HG03442 (cell line): ENCODE results near the gene MLLT3.

Experiments
- ATAC-seq: cut with Tn5 transposase; IDR thresholded peaks from one replicate; pipeline ENCODE4 v1.9.1; 2021; ENCODE audit warnings: mild to moderate bottlenecking, moderate library complexity; ENCODE audit not compliant: unreplicated experiment

Gene MLLT3

DNA sequence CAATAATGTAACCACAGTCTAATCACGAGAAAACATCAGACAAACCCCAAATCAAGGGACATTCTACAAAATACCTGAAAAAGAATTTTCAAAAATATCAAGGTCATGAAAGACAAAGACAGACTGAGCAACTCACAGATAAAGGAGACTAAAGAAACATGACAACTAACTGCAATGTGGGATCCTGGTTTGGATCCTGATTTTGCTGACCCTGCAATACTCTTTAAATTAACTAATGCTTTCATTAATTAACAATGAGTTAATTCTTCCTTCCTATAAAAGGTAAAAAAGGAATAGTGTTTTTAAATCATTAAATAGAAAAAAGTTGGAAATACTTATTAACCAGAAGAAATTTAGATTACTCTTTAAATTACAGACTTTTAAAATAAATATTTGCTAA is 103.6 kb downstream of the MLLT3 start:
- no peak for ATAC-seq

DNA sequence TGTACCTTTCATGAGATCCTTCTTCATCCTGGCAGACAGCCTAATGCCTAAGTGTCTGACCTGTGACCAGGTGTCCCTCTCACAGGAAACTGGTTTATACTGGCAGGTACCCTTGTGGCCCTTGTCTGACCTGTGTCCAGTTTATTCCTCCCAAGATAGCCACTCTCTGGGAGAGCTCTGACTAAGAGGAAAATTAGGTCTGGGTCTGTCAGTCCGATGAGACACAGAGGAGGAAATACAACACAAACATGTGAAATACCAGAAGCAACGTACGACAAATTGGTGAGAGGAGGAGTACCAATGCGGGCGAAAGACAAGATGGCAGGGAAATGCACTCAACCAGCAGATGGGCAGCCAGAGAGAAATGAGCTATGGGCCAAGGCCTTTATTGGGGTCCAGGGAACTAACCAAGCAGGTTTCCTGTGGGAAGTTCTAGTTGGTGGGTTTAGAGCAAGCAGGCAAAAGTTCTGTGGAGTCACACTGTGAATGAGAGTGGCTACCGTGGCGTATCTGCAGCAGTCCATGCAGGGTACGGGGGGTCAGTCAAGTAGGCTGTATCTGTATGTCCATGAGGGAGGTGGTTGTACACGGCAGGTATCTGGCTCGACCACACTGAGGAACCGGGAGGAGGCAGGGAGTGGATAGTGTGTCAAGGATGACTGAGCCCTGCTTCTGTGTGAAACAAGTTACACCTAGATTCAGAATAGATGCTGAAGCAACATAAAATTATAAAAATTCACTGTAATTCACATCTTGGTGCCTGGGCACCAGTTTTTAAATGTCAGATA is 109.0 kb downstream of the MLLT3 start:
- ATAC-seq = no peak

DNA sequence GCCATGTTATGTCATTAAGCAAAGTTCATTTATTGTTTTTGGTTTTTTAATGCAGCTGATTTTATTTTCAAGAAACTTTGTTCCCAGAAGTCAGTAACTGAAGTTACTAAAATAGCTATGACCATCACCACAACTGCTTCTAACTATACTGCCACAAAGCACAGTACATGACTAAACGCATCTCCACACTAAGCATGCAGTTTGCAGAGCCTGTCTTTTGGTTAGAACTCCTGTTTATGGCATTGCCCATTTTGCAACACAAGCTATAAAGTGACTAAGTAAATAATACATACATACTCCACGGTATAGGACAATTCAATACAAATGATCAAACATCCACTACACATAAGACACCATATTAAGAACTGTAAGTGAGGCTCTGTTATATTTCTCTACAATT is 109.7 kb downstream of the MLLT3 start:
- no peak for ATAC-seq

DNA sequence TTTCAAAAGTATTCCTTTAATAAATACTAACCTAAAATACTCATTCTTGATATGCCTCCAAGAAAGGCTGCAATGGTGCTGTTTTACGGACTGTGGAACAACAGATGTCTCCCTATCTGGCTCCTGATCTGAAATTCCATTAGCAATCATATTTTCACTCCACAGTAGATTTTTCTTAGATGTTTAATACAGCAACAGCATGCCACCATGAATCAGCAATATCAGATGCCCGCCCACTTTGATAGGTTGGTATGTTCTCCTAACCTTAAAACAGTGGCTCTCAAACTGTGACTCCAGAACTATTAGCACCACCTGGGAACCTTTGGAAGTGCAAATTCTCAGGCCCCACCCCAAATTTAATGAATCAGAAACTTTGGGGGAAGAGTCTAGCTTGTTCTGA is 110.2 kb downstream of the MLLT3 start:
- ATAC-seq = no peak

DNA sequence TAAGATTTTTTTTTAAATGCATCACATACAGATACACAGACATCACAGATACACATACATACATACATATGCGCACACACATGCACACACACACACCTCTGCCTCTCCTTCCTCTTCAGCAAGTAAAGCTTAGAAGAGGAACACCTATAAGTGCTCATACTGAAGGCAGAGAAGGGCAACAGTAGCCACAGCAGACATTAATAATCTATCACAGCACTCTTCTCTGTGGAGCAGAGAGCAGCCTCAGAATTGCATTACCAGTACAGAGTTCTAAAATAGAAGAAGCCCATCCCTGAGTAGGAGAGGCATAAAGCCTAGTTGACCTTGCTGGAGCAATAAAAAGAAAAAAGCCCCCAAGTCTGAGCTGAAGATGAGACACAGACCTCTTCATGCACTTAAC is 110.6 kb downstream of the MLLT3 start:
- ATAC-seq = no peak

DNA sequence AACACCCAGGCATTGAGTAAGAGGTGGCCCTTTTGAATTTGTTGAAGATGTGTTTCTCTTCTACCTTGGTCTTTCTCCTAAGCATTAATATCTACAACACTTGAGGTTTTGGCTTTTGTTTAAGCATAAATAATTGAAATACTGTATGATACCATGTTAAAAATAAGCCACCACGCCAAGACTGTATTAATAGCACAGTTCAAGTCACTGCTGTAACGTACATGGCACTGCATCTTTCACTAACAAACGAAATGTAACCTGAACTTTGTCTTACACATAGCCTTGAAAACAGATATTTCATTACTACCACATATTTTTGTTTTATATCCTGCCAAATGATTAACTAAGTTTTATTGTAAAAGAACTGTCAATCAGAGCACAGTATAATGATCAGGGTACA is 112.8 kb downstream of the MLLT3 start:
- ATAC-seq = no peak

DNA sequence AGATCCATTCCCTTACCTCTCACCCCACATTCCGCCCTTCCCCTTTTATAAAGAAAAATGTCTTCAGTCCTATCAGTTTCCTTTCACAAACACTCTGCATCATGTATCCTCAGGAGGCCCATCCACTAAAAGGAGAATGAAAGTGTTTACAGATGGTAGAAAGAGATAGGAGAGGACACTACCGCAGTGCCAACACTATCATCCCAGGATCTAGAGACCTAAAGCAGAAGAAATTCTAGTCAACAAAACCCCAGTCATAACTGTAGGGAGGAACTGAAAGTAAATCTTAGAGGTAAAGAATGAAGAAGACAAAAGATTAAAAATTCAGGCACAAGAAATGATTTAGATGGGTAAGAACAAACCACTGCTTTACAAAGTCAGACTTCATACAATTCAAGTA is 114.1 kb downstream of the MLLT3 start:
- ATAC-seq = peak; percentile 88

DNA sequence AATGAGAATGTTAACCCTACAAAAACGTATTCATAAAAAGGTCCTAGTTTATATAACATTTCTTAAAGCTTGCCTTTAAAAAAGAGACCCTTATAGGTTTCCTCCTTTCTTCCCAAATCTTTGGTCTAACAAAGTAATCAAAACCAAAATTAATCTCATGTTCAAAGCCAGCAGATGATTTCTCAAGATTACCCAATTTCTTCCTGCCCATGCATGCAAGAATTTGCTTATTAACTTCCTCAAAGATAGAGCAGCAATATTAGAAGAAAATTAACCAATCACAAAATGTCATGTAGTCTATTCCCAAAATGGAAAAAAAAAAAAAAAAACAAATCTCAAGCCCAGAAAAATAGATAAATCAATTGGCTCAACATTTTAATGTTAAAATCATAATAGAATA is 114.9 kb downstream of the MLLT3 start:
- ATAC-seq = no peak

DNA sequence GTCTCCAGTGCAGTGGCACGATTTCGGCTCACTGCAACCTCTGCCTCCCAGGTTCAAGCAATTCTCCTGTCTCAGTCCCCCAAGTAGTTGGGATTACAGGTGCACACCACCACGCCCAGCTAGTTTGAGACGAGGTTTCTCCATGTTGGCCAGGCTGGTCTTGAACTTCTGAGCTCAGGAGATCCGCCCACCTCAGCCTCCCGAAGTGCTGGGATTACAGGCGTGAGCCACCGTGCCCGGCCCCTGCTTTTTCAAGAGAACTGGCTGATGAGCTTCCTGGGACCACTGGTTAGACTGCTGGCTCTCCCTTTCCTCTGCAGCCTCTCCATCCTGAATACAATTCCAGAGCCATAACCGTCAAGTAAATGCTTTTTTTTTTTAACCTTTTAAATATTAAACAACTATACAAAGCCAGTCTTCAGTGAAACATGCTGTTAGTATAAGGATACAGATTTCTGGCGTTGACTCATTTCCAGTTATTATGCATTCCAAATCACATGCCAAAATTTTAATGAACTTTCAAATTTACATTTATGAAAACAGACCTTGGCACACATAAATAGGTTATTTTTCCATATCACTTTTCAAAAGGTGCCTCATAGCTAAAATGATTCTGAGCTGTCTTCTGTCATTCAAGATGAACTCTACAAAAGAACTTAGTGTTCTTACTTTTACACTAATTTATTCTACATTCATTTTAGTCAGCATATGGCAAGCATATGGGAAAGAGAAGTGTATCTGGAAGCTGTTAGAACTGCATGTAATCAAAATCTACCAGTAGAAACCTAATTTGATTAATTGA is 116.0 kb downstream of the MLLT3 start:
- no peak for ATAC-seq

DNA sequence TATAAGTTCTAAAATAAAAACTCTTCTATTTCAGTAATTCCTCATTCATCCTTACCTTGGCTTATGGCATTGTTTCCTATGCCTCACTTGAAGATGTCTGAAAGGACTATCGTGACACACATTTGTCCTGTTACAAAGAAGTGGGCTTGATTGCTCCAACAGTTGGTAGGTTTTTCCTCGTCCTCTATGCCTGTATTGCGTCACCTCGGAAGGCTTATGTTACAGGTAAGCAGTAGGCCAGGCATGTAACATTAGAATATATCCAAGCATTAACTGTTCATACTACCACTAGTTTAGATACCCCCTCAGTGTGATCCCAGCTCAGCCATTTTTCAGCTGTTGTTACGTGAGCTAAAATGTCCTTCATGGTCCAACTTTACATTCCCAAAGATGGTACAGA is 116.7 kb downstream of the MLLT3 start:
- ATAC-seq = no peak

DNA sequence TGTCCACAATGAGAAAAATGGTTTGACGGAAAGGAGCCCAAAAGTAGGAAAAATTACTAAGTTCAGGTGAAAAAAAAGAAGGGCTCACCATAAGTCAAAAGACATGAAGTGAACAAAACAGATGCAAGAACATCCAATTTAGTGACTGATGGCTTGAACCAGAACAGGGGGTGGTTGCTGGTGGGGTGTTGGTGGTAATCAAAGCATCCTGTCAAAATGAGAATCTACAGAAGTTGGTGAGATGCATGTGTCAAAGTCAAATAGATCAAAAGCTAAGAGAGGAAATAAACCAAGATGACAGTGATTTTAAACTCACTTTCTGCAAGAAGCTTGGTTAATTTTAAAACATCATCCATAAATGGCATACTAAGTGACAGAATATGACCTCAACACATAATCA is 117.4 kb downstream of the MLLT3 start:
- ATAC-seq = no peak

DNA sequence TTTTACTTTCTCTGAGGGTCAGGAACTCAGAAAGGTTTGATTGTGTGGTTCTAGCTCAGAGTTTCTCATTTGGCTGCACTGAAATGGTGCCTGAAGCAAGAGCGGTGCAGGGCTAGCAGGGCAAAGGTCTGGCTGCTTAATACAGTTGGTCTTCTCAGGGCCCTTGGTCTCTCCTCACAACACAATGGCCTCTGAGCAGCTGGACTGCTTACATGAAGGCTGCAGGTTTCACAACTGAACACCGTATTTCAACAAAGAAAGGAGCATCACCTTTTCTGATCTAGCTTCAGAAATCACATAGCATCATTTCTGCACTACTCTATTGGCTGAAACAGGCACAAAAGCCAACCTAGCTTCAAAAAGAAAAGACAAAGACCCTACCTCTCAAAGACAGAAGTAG is 122.2 kb downstream of the MLLT3 start:
- ATAC-seq = no peak

DNA sequence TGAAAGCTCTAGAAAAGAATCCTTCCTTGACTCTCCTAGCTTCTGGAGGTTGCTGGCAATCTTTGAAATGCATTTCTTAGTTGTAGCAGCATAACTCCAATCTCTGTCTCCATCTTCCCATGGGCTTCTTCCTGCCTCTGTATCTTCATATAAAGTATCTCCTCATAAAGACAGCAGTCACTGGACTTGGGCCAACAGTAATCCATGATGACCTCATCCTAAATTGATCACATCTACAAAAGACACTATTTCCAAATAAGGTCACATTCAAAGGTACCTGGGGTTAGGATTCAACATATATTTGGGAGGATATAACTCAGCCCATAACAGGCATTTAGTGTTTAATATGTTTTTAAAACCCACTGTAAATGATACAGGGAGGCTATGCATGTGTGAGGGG is 123.3 kb downstream of the MLLT3 start:
- no peak for ATAC-seq

DNA sequence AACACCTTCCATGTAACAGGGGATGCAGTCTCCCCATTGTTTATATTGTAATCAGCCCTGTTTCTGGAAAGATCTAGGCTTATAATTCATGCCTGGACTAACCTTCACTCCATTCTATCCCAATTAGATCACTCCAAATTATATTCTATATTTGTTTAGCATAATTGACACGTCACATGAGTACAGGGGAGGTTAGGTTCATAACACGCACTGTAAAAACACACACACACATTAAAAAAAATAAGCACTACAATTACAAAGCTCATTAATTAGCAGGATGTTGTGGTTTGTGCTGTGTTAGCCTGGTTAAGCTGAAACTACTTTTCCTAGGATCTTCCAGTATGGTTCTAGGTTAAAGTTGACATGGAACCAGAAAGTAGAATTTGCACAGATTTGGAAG is 126.0 kb downstream of the MLLT3 start:
- ATAC-seq = no peak

DNA sequence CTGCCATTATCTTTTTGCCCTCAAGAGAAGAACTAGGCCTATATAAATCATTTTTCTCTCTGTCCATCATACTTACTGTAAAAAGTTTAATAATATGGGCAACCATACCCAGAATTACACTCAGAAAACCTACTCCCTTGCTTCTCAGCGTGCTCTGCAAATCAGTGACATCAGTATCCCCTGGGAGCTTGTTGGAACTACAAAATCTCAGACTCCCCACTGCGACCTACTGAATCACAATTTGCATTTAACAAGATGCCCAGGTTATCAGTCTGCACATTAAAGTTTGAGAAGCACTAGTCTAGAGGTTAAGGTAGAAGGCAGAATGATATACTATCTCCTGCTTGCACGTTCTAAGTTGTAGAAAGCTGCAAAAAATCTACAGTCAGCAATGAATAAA is 127.2 kb downstream of the MLLT3 start:
- no peak for ATAC-seq

DNA sequence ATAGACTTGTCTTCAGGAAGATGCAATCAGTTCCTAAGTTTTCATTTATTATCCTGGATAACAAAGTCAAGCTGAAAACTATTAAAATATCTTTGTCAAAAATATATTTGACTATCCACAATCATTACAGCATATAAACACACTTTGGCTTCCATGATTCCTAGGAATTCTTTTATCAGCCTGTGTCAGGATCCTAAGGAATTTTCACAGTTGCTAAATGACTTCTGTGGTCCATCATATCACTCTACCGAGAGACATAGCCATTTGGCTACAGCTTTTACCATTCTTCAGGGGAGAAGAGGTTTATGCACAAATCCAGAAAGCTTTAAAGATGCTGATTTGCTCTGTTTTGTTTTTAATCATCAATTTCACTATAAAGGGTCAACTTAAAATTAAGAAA is 128.3 kb downstream of the MLLT3 start:
- ATAC-seq = no peak

DNA sequence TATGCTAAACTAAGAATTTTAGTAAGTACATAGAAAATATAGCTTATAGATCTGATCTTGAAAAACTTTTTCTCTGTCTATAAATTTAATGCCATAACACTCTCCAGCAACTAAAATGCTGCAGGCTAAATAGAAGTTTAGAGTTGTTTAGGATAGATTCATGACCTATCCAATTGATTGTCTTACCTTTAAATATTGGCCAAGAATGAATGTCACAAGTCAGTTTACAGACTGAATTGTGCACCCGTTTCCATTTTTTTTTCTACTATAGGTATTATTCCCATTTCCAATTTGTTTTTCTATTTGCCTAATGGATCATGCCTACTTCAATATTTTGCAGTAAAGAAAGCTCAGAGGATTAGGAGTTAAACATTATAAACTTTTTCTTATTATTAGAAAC is 129.5 kb downstream of the MLLT3 start:
- no peak for ATAC-seq

DNA sequence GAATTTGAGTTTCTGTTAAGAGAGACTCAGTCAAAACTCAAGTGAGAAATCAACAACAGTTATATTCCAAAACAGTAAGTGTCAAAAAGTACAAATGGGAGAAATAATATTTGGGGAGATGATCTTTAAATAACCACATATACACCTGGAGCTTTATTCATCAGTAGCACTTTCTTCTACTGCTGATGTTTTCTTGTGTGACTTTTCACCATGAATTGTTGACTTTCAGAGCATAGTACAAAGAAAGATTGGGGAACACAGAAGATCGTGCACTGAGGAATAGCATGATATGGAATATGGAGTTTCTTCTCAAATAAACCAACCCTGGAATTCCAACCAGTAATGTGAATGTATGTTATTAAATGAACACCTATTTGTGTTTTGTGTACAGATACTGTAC is 130.7 kb downstream of the MLLT3 start:
- no peak for ATAC-seq

DNA sequence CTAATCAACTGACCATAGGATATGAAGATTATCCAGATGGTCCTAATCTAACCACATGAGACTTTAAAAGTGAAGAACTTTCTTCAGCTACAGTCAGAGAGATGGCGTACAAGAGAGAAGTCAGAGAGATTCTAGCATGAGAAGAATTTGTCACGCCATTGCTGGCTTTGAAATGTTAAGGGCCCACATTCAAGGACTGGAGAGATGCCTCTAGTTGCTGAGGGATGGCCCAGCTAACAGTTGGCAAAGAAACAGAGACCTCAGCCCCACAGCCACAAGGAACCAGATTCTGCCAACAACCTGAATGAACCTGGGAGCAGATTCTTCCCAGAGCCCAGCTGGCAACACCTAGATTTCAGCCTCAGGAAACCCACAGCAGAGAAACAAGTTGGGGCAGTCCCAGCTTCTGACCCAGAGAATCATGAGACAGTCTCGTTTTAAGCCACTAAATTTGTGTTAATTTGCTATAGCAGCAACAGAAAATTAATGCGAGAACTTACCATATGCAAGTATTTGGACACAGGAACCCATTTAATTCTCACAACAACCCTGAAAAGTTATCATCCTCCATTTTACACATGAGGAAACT is 132.0 kb downstream of the MLLT3 start:
- ATAC-seq = peak; percentile 45

DNA sequence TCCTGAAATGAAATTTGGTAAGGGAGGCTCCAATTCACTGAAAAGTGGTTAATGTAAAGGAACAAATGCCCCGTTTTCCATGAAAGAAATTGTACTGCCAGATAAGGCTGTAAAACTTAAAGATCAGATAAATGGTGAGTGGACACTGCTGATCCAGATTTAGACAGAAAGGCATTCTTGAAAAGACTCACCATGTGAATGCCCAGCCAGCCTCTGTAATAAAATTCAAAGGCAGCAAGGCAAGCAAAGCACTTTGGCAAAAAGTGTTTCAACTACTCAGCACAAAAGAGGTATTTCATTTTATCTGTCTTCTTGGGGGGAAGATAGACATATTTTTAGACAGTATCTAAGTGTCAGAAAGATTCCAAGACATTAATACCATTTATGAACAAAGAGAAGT is 133.6 kb downstream of the MLLT3 start:
- ATAC-seq = no peak

DNA sequence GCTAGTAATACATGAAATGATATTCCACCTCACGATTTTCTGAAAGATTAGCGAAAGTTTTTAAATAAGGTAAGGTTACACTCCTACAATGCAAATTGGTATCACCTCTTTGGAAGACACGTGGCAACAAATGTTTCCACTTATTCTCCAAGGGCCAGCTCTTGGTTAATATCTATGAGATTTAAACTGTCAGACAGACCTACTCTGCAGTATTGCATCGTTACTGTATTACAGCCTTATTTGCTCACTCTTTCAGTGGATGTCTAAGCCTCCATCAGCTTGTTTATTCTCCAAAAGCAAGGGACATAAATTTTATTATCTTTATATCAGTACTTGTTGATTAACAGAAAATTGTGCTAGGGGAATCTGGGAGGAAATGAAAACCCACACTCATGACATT is 135.7 kb downstream of the MLLT3 start:
- ATAC-seq = no peak

DNA sequence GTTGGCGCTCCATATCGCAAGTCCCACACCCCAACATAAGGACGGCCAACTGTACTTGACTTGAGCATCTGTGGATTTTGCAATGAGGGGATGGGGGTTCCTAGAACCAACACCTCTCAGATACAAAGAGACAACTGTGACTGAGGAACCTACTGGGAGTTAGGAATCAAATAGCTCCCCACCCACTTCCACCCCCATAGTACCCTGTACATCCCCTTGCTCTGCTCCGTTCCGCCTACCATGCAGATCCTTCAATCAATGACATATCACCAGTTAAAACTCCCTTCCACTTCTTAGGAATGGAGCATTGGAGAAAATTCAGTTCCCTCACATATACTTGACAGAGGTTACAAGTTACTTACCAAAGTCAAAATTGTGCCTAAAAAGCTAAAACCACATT is 140.9 kb downstream of the MLLT3 start:
- no peak for ATAC-seq
